ENCODE results near the gene SKI. TPM values are rescaled to one million over a fixed set of nuclear protein-coding genes. Genes with fewer than 3 reads are reported as not detected.
"Not testable (repeated sequence)": the region's sequence is repeated elsewhere in the genome, so short reads cannot be mapped to it uniquely, and the experiment has no call there.

SKI gene
- total RNA-seq, 1 experiment from 2014 or later: 38.2 TPM

DNA sequence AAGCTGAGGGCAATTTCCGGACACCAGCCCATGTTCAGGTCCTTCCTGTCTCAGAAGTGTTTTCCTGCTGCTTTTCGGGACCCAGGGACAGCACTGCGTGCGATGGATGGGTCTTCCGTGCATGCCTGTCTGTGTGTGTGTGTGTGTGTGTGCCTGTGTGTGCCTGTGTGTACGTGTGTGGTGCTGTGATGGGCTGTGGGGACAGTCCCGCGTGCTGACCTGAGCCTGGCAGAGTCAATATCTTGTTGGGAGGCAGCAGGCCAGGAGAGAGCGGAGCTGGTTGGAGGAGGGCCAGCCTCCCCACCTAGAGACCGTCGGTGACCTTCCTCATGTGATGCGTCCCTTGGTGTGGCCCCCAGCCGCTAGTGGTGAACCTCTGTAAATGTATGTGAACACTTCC lies 13.7 kb downstream of the SKI start:
- DNase-seq: no peak
- intact Hi-C loops (cut with micrococcal nuclease; ENCODE audit: unreplicated experiment): no loop called here
- H3K36me3 ChIP-seq (ENCODE audit: control insufficient read depth, insufficient read depth, low read length): no peaks in the 10 kb centered on the region
- Mint-ChIP-seq H3K4me1 (ENCODE audit: low read depth, unreplicated experiment) (no peaks in the 10 kb centered on the region), H3K36me3 (ENCODE audit: insufficient read depth, unreplicated experiment) (peaks cover 20% of the 10 kb centered on the region), H3K4me3 (ENCODE audit: unreplicated experiment) (no peak overlapping the region), H3K27ac (ENCODE audit: unreplicated experiment) (no peak overlapping the region), H3K9me3 (ENCODE audit: unreplicated experiment) (no peaks in the 10 kb centered on the region), H3K27me3 (ENCODE audit: insufficient read depth, unreplicated experiment) (no peaks in the 10 kb centered on the region)
- H3K4me3 ChIP-seq (ENCODE audit: low read depth, low read length): no peak overlapping the region
- H3K27me3 ChIP-seq (replicated peaks; ENCODE audit: control insufficient read depth, insufficient read depth, low read length): no peaks in the 10 kb centered on the region
- ChIA-PET CTCF (no interaction called here), POLR2A (no interaction called here)
- H3K4me1 ChIP-seq: no peaks in the 10 kb centered on the region
- BruUV-seq (replicated peaks): no TSS peak
- no peaks in the 10 kb centered on the region for H3K9me3 ChIP-seq
- no peak for TF ChIP-seq CTCF (IDR thresholded peaks at IDR 0.05; ENCODE audit: insufficient read depth in 1 of 2, low read depth in 1 of 2, low read length in 1 of 2, severe bottlenecking in 1 of 2, unreplicated experiment in 1 of 2)

DNA sequence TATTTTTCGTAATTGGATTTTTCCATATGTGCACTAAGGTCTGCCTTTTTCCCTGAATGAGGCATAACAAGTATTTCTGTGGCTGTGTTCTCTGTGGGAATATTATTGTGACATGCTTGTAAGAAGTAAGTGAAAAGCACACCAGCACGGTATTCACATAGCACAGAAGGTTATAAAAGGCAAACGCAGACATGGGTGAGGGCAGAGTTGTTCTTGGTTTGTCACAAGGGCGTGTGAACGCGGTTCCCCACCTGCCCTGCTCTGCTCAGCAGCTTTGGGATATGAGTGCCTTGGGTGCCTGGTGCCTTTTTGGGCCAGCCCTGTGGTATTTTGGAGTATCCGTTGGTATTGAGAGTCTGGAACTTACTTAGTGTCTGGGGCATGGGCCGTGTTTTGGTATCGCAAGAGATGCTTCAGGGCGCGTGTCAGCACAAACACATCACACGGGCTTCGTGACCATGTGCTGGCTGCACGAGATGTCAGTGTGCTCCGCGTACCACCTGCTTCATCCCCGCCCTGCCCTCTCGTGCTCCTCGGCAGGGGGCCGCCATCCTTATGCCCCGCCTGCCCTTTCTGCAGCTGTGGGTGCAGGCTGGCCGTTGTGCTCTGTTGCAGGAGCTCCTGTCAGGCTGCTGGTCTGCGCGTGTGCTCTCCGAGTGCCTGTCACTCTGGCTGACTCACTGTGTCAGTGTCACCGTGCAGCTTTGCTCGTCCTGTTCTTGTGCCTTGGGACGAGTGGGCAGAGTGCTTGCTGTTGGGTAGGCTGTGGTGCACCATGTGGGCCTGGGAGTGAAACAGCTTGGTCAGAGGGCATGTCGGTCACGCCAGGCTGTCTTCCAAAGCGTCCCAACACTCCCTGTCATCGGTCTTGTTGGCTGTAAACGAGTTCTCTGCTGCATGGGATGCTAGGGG lies 15.0 kb downstream of the SKI start:
- no peaks in the 10 kb centered on the region for H3K27me3 Mint-ChIP-seq (ENCODE audit: insufficient read depth, unreplicated experiment)
- no peaks in the 10 kb centered on the region for H3K9me3 Mint-ChIP-seq (ENCODE audit: unreplicated experiment)
- H3K27me3 ChIP-seq (replicated peaks; ENCODE audit: control insufficient read depth, insufficient read depth, low read length): no peaks in the 10 kb centered on the region
- H3K36me3 Mint-ChIP-seq (ENCODE audit: insufficient read depth, unreplicated experiment): peaks cover 20% of the 10 kb centered on the region
- POLR2A ChIA-PET: no interaction called here
- no peaks in the 10 kb centered on the region for H3K36me3 ChIP-seq (ENCODE audit: control insufficient read depth, insufficient read depth, low read length)
- TF ChIP-seq CTCF (IDR thresholded peaks at IDR 0.05; ENCODE audit: insufficient read depth in 1 of 2, low read depth in 1 of 2, low read length in 1 of 2, severe bottlenecking in 1 of 2, unreplicated experiment in 1 of 2): no peak
- H3K4me3 ChIP-seq (ENCODE audit: low read depth, low read length): no peak overlapping the region
- intact Hi-C loops (cut with micrococcal nuclease; ENCODE audit: unreplicated experiment): no loop called here
- no TSS peak for BruUV-seq (replicated peaks)
- H3K27ac Mint-ChIP-seq (ENCODE audit: unreplicated experiment): no peak overlapping the region
- CTCF ChIA-PET: no interaction called here
- H3K4me1 Mint-ChIP-seq (ENCODE audit: low read depth, unreplicated experiment): no peaks in the 10 kb centered on the region
- peaks cover 4% of the 10 kb centered on the region for H3K4me1 ChIP-seq
- no peak overlapping the region for H3K4me3 Mint-ChIP-seq (ENCODE audit: unreplicated experiment)
- H3K9me3 ChIP-seq: no peaks in the 10 kb centered on the region
- DNase-seq: no peak

DNA sequence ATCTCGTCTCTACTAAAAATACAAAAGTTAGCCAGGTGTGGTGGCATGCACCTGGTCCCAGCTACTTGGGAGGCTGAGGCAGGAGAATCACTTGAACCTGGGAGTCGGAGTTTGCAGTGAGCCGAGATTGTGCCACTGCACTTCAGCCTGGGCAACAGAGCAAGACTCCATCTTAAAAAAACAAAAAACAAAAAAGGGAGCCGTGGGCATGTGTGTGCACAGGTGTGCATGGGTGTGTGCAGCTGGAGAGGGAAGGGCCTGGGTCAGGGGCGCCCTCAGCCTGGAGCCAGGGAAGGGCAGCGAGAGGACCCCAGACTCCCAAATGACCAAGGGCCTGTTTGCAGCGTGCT lies 18.9 kb downstream of the SKI start:
- H3K27me3 Mint-ChIP-seq (ENCODE audit: insufficient read depth, unreplicated experiment); BruUV-seq (replicated peaks); H3K9me3 ChIP-seq; H3K36me3 ChIP-seq (ENCODE audit: control insufficient read depth, insufficient read depth, low read length); H3K27me3 ChIP-seq (replicated peaks; ENCODE audit: control insufficient read depth, insufficient read depth, low read length); H3K27ac Mint-ChIP-seq (ENCODE audit: unreplicated experiment); DNase-seq; H3K9me3 Mint-ChIP-seq (ENCODE audit: unreplicated experiment); intact Hi-C loops (cut with micrococcal nuclease; ENCODE audit: unreplicated experiment); H3K4me3 ChIP-seq (ENCODE audit: low read depth, low read length); CTCF ChIA-PET; H3K4me3 Mint-ChIP-seq (ENCODE audit: unreplicated experiment); H3K4me1 Mint-ChIP-seq (ENCODE audit: low read depth, unreplicated experiment); POLR2A ChIA-PET: not testable (repeated sequence)
- peaks cover 23% of the 10 kb centered on the region for H3K36me3 Mint-ChIP-seq (ENCODE audit: insufficient read depth, unreplicated experiment)
- peaks cover 22% of the 10 kb centered on the region for H3K4me1 ChIP-seq
